ENCODE measurements around the gene TSHR.

DNA sequence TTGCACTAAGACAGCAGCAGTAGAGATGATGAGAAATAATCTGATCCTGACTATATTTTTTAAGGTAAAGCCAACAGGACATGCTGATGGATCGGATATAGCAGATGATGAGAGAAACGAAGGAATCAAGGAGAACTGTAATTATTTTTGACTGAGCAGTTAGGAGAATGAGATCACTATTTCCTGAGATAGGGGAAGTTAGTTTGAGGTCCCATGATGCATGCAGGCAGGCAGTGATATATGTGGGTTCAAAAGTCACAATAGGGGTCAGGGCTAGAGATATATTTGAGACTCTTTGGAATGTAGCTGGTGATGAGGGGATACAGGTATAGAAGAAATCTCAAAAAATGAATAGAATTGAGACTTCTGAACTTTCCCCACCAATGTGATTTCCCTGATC, 157.8 kb downstream of the TSHR start:
- no peak for TF ChIP-seq SIN3A (IDR thresholded peaks at IDR 0.05; ENCODE audit: low read depth)
- TF ChIP-seq SP1 (IDR thresholded peaks at IDR 0.05; ENCODE audit: low read depth), result no peak
- TF ChIP-seq CTCF (IDR thresholded peaks at IDR 0.05 in 2 of 3, conservative IDR thresholded peaks at IDR 0.05 in 1 of 3; ENCODE audit: borderline replicate concordance in 1 of 3, insufficient read depth in 1 of 3, low read depth in 2 of 3, low read length in 2 of 3), result no peak
- no peak for TF ChIP-seq ZBTB33 (IDR thresholded peaks at IDR 0.05; ENCODE audit: extremely low read depth, insufficient replicate concordance, low read length)
- TF ChIP-seq, protein P1, sequence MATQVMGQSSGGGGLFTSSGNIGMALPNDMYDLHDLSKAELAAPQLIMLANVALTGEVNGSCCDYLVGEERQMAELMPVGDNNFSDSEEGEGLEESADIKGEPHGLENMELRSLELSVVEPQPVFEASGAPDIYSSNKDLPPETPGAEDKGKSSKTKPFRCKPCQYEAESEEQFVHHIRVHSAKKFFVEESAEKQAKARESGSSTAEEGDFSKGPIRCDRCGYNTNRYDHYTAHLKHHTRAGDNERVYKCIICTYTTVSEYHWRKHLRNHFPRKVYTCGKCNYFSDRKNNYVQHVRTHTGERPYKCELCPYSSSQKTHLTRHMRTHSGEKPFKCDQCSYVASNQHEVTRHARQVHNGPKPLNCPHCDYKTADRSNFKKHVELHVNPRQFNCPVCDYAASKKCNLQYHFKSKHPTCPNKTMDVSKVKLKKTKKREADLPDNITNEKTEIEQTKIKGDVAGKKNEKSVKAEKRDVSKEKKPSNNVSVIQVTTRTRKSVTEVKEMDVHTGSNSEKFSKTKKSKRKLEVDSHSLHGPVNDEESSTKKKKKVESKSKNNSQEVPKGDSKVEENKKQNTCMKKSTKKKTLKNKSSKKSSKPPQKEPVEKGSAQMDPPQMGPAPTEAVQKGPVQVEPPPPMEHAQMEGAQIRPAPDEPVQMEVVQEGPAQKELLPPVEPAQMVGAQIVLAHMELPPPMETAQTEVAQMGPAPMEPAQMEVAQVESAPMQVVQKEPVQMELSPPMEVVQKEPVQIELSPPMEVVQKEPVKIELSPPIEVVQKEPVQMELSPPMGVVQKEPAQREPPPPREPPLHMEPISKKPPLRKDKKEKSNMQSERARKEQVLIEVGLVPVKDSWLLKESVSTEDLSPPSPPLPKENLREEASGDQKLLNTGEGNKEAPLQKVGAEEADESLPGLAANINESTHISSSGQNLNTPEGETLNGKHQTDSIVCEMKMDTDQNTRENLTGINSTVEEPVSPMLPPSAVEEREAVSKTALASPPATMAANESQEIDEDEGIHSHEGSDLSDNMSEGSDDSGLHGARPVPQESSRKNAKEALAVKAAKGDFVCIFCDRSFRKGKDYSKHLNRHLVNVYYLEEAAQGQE (IDR thresholded peaks at IDR 0.05; ENCODE audit: low read depth), result no peak
- no peak for TF ChIP-seq YY1 (IDR thresholded peaks at IDR 0.05; ENCODE audit: extremely low read depth, insufficient replicate concordance, low read depth, low read length)
- TF ChIP-seq POLR2A (IDR thresholded peaks at IDR 0.05; ENCODE audit: borderline replicate concordance, extremely low read depth, insufficient read depth, insufficient read length), result no peak
- no peak for TF ChIP-seq ZNF274 (IDR thresholded peaks at IDR 0.05; ENCODE audit: low read depth, low read length)
- TF ChIP-seq POLR2AphosphoS5 (IDR thresholded peaks at IDR 0.05; ENCODE audit: low read depth, low read length), result no peak
- no peak for TF ChIP-seq EZH2 (IDR thresholded peaks at IDR 0.05)
- no peak for TF ChIP-seq JUND (IDR thresholded peaks at IDR 0.05)
- TF ChIP-seq MAX (IDR thresholded peaks at IDR 0.05), result no peak
- TF ChIP-seq ATF3 (IDR thresholded peaks at IDR 0.05), result no peak
- TF ChIP-seq FOSL1 (IDR thresholded peaks at IDR 0.05; ENCODE audit: low read depth), result no peak

All from HCT116 (cell line).